ENCODE measurements around the gene MEIS1.

The MEIS1 gene

DNA sequence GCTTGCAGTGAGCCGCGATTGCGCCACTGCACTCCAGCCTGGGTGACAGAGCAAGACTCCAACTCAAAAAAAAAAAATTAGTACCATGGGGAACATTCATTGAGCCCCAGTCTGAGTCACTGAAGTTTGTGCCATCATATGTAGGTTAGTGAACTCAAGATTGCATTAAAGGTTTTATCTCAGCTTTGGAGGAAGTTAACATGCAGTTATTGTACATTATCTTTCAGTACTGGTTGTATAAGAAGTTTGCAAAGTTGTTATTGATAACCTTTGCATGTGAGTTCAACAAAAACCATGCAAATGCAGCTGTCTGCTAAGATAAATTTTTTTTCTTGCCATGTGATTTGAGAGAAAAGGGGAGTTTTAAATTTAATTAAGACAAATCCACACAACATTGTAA is 95.7 kb downstream of the MEIS1 start:
- TF ChIP-seq CTCF (IDR thresholded peaks at IDR 0.05; ENCODE audit: extremely low read depth, insufficient read depth, missing control alignments): no peak
- DNase-seq (ENCODE audit: low spot score): no peak
- in situ Hi-C loops (cut with MboI; ENCODE audit: low pct_unique_long_range_greater_than_20kb, low sequenced_read_pairs, unreplicated experiment): no loop called here

GRCh38 chr2:66531155-66531554 is 96.2 kb downstream of the MEIS1 start:
- in situ Hi-C loops (cut with MboI; ENCODE audit: low pct_unique_long_range_greater_than_20kb, low sequenced_read_pairs, unreplicated experiment): no loop called here

DNA sequence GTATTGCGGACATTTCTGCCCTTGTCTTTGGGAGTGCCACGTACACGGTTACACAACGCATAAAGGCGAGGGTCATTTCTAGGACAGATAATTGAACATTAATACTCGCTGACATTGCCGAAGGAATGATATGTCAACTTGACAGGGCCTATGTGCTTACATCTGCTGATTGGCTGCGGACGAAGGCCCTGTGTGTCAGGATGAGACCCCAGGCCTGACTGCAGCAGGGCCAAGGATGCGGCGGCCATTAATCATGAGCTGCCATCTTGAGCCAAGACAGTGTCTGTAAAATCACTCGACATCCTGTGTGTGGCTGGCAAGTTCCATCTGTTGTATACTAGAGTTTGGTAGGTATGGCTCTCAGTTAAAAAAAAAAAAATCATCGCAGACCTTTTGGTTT is 96.6 kb downstream of the MEIS1 start:
- in situ Hi-C loops (cut with MboI; ENCODE audit: low pct_unique_long_range_greater_than_20kb, low sequenced_read_pairs, unreplicated experiment): no loop called here
- no peak for DNase-seq (ENCODE audit: low spot score)
- no peak for TF ChIP-seq CTCF (IDR thresholded peaks at IDR 0.05; ENCODE audit: extremely low read depth, insufficient read depth, missing control alignments)

More at GRCh38 chr2:66531155-66531554, 96.2 kb downstream of the MEIS1 start:
- no peak for TF ChIP-seq CTCF (IDR thresholded peaks at IDR 0.05; ENCODE audit: extremely low read depth, insufficient read depth, missing control alignments)
- DNase-seq (ENCODE audit: low spot score): no peak

DNA sequence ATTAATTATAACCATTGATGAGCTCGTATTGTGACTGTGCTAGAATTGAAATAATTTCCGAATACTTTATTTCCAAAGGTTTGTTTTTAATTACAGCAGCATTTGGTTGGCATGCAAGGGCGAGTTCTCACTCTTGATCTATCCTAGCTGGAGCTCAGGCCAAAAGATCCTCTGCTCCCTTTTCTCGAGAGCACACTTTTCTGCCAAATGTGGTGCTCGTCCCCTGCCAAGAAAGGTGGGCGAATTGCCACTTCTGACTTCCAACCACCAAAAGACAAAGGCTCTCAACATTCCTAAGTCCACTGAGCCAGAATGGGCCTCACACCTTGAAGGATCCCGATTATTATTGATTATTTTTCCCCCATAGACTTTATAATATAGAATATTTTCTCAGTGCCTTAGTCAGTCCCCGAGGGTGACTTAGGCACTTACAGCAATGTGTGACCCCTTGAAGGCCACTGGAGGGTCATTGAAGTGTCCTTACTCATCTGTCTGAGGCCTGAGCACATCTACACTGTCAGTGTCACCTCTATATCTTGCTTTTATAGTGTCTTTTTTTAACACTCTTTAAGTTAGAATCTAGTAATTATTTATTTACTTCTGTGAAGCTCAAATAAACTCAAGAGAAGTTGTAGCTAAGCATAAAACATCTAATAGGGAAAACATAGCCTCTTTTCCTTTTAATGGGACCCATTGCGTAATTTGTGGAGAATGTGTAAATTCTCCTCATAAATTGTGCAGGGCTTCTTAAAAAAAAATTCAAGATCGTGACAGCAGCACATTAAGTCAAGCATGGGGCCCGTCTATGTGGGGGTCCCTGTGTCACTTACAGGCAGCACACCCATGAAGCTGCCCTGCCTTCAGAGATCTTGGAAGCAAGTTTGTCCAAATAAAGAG is 98.3 kb downstream of the MEIS1 start:
- no peak for TF ChIP-seq CTCF (IDR thresholded peaks at IDR 0.05; ENCODE audit: extremely low read depth, insufficient read depth, missing control alignments)
- DNase-seq (ENCODE audit: low spot score): no peak
- in situ Hi-C loops (cut with MboI; ENCODE audit: low pct_unique_long_range_greater_than_20kb, low sequenced_read_pairs, unreplicated experiment): no loop called here

DNA sequence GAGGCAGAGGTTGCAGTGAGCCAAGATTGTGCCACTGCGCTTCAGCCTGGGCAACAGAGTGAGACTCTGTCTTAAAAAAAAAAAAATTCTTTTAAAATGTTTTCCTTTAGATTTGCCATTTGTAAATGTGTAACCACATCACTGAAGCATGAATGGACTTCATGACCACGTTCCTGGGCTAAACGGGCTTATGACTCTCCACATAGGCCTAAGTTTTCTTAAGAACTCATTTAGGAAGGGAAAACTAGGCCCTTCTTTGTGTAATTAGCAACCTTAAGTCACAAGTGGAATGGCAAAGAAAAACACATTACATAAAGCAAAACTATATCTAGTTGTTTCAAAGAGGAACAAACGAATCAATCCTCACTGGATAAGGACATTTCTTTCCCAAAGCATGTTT is 99.5 kb downstream of the MEIS1 start:
- in situ Hi-C loops (cut with MboI; ENCODE audit: low pct_unique_long_range_greater_than_20kb, low sequenced_read_pairs, unreplicated experiment): no loop called here
- DNase-seq (ENCODE audit: low spot score): no peak
- no peak for TF ChIP-seq CTCF (IDR thresholded peaks at IDR 0.05; ENCODE audit: extremely low read depth, insufficient read depth, missing control alignments)

DNA sequence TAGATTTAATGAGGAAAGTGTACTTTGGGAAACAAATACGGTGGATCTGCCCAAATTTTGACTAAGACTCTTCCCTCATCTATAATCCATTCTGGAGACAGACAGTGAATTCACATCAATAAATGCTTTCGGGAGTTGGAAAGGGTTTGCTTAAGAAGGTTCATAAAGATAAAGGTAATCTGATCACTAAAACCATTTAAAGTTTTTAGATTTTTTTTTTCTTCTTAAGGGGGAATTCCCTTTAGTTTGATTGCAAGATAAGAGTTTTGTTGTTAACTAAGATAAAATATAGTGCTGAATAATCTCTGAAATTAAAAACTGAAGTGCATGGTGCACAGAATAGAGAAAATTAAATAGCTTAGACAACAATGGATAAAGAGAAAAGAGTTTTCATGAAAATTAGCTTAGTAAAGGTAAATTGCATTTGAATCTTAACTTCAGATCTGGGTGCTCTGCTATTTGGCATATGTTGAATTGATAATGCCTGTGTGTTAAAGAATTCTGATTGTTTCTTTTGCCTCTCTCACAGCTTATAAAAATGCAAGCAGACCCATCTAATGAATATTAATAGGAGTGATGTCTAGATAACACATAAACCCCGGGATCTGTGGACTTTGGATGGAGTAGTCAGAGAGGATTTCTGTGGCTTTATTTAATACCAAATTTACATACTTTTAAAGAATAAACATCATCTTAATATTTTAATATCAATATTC is 100.8 kb downstream of the MEIS1 start:
- no peak for TF ChIP-seq CTCF (IDR thresholded peaks at IDR 0.05; ENCODE audit: extremely low read depth, insufficient read depth, missing control alignments)
- no peak for DNase-seq (ENCODE audit: low spot score)
- in situ Hi-C loops (cut with MboI; ENCODE audit: low pct_unique_long_range_greater_than_20kb, low sequenced_read_pairs, unreplicated experiment): no loop called here
